Loucy (cell line): Measurements from ENCODE around the gene SH3BP4.

Source experiments
- CTCF ChIP-seq: fragments of 200-600 bp; sonication (generic); conservative IDR thresholded peaks from 2 replicates; pipeline ENCODE4 v1.5.1; 2014; ENCODE audit warnings: mild to moderate bottlenecking, antibody characterized with exemption, low read length
- EZH2phosphoT487 ChIP-seq: fragments of 200-600 bp; IDR thresholded peaks from 2 replicates; pipeline ENCODE4 v1.6.1; 2018; ENCODE audit warnings: antibody characterized with exemption, mild to moderate bottlenecking, moderate library complexity, borderline replicate concordance

- no peak for TF ChIP-seq CTCF
- TF ChIP-seq EZH2phosphoT487, result no peak
These were observed 45.6 kb downstream of the SH3BP4 start for GRCh38 chr2:234997389-234997788.
